Pancreas (tissue), 10 donors: ENCODE results near the gene FAM181A. TPM values are rescaled to one million over a fixed set of nuclear protein-coding genes. Genes with fewer than 3 reads are reported as not detected.

Source experiments
- ATAC-seq, 4 donors: fragments of 200-7000 bp; cut with Tn5 transposase; one replicate each; pipeline versions ENCODE4 v1.8.0 to v1.9.1; 2020; ENCODE audit warnings: mild to moderate bottlenecking in 4 of 4, moderate library complexity in 4 of 4
- DNase-seq, 6 donors: peaks; one replicate each; pipeline ENCODE4 v3.0.0-alpha.2; 2020
- FAIRE-seq: peaks from 2 replicates; lab custom pipeline; 2012; peaks lifted over from hg19 to GRCh38; lab: Jason Lieb, UNC
- H3K27ac ChIP-seq, 4 donors: fragments of 200-600 bp; sonication (generic); 1 replicate in 3 of 4; 2 replicates in 1 of 4; pipeline versions ENCODE4 v1.5.0 to v1.8.0; 2020
- H3K27me3 ChIP-seq, 4 donors: fragments of 200-600 bp; one replicate each; pipeline ENCODE4 v1.8.0; 2021
- H3K36me3 ChIP-seq, 3 donors: fragments of 200-600 bp; sonication (generic) in 1 of 3; one replicate each; pipeline versions ENCODE4 v1.5.0 to v1.8.0; 2020 to 2021
- H3K4me1 ChIP-seq, 3 donors: fragments of 200-600 bp; one replicate each; pipeline ENCODE4 v1.8.0; 2021
- H3K4me3 ChIP-seq, 4 donors: fragments of 200-600 bp; sonication (generic) in 2 of 4; one replicate each; pipeline versions ENCODE4 v1.5.0 to v1.8.0; 2020 to 2021
- H3K9me3 ChIP-seq, 4 donors: fragments of 200-600 bp; one replicate each; pipeline ENCODE4 v1.8.0; 2021
- WGBS, 2 donors: extraction: QIAGEN DNeasy Blood & Tissue Kit; methylation state at CpG; one replicate each; pipeline ENCODE4 v1.1.7; 2013; 5-methylcytosine and 5-hydroxymethylcytosine counted together
- intact Hi-C, 3 donors: fragments of 100-400 bp; cut with DNase I; formaldehyde crosslinking; loops; one replicate each; pipeline versions ENCODE4 v1.11.1 to v1.14.2; 2022
- polyA plus RNA-seq, 2 donors: library from polyadenylated mRNA; stranded (reverse); fragments of 200-250 nt; gene quantifications; one replicate each; pipeline ENCODE4 v1.2.3, GENCODE V29; 2013
- total RNA-seq, 6 donors: library from RNA; stranded (reverse); fragmentation: NEBNext Ultra II Directional in 4 of 6; extraction: Animal tissue kit (Norgen Biotek cat#: 25700) in 4 of 6; gene quantifications; one replicate each; pipeline versions ENCODE4 v1.2.1 to v1.2.4, GENCODE V29; 2021 to 2023
- TF ChIP-seq, protein P1 (sequence below), 4 donors: fragments of 200-600 bp; sonication (generic) in 3 of 4; IDR thresholded peaks; one replicate each; pipeline versions ENCODE4 v1.5.0 to v1.8.0; 2021; ENCODE audit warnings: antibody characterized with exemption in 4 of 4
- donor health status: healthy with polysubstance abuse.
- donor health status: DM: no; HTN: no; CAD: no; lungs with moderate emphysema.
- donor health status: DM: no; HTN: no; CAD: no.
- donor health status: control.
- donor health status: control.
- donor health status: Bipolar disorder and iron deficiency.
- donor health status: DM: yes; HTN: yes; CAD: no.
- donor health status: DM: no; HTN: no; CAD: no.
- donor health status: DM: no; HTN: no; CAD: no.
- donor health status: DM: yes; HTN: yes; CAD: no.

Gene FAM181A
- total and polyA plus RNA-seq, 8 donors, result not detected

DNA sequence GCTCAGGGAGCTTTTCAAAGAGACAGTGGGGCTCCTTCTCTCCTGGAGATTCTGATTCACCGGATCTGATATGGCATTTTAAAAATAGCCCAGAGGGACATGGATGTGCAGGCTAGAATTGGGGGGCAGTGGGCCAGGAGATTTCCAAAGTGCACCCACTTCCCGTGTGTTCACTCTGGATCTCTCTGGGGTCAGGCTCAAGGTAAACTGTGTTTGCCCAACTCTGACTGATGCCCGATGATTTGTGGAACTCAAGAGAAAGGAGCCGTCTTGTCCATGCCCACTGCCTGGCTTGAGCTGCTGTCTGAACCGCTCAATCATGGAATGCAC is 17.9 kb downstream of the FAM181A start:
- Histone ChIP-seq H3K27me3 (no peaks in the 10 kb centered on the region), H3K36me3 (no peaks in the 10 kb centered on the region), H3K27ac (no peak overlapping the region), H3K4me1 (peaks cover 17 to 32% (median 23%) of the 10 kb centered on the region in 3 donors), H3K9me3 (no peaks in the 10 kb centered on the region), H3K4me3 (no peak overlapping the region)
- FAIRE-seq, result no peak
- 82 to 83% methylated on average over 5 of the region's 5 CpGs for WGBS, 2 donors
- ATAC-seq, result no peak
- no peak for DNase-seq
- TF ChIP-seq, protein P1, sequence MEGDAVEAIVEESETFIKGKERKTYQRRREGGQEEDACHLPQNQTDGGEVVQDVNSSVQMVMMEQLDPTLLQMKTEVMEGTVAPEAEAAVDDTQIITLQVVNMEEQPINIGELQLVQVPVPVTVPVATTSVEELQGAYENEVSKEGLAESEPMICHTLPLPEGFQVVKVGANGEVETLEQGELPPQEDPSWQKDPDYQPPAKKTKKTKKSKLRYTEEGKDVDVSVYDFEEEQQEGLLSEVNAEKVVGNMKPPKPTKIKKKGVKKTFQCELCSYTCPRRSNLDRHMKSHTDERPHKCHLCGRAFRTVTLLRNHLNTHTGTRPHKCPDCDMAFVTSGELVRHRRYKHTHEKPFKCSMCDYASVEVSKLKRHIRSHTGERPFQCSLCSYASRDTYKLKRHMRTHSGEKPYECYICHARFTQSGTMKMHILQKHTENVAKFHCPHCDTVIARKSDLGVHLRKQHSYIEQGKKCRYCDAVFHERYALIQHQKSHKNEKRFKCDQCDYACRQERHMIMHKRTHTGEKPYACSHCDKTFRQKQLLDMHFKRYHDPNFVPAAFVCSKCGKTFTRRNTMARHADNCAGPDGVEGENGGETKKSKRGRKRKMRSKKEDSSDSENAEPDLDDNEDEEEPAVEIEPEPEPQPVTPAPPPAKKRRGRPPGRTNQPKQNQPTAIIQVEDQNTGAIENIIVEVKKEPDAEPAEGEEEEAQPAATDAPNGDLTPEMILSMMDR (IDR thresholded peaks at IDR 0.05), result no peak
- intact Hi-C loops, result no loop called here

DNA sequence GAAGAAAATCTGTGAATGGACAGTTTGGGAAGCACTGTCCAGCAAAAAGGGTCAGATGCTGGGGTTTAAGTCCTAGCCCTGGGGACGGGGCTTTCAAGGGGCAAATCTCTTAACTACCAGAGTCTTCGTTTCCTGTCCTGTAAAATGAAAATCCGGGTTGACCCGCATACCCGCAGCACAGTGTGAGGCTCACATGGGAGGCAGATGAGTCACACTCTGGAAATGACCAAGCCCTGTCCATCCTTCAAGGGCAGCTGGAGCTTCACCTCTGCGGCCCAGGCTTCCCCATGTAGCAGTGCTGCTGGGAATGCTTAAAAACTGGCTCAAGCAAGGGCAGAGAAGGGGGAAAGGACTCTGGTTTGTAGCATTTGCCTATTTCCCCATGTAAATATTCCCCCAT is 19.0 kb downstream of the FAM181A start:
- intact Hi-C loops, result no loop called here
- ATAC-seq (no peak), FAIRE-seq (no peak), DNase-seq (no peak)
- Histone ChIP-seq H3K9me3 (no peaks in the 10 kb centered on the region), H3K27me3 (no peaks in the 10 kb centered on the region), H3K4me1 (peaks cover 13 to 23% (median 15%) of the 10 kb centered on the region in 3 donors), H3K27ac (peak overlapping the region in 1 of 4 donors; percentile 29), H3K4me3 (no peak overlapping the region), H3K36me3 (no peaks in the 10 kb centered on the region)
- WGBS, 2 donors, result 79 to 87% methylated on average over 6 of the region's 6 CpGs
- TF ChIP-seq, protein P1 (IDR thresholded peaks at IDR 0.05), result no peak

DNA sequence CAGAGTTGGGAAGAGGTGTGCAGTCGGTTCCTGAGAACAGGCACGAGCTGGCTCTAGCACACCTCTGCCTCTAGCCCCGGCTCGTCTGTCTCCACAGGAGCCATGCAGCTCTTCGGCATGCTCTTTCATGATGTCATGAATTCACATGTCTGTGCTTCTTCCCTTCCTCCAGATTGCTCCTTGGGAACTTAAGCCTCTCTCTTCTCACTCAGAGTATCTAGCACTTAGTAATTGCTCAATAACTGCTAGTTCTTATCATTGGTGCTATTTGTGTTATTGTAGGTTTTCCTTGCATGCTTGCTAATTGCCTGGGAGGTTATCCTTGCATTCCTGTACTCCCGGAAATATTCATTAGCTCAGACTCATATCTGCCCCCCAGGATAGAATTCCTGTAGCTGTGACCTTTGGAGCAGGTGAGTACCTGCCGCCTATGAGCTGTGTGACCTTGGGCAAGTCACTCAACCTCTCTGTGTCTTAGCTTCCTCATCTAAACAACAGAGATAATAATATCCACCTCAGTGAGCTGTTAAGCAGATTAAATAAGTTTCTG is 19.5 kb downstream of the FAM181A start:
- DNase-seq (no peak), FAIRE-seq (no peak), ATAC-seq (peak in 1 of 4 donors; percentile 19)
- no peaks in the 10 kb centered on the region for H3K27me3 ChIP-seq
- H3K4me3 ChIP-seq, result no peak overlapping the region
- whole genome bisulfite sequencing, 2 donors, result 57 to 63% methylated on average over 7 of the region's 7 CpGs
- H3K9me3 ChIP-seq, result no peaks in the 10 kb centered on the region
- peak overlapping the region in 1 of 4 donors; percentile 29 for H3K27ac ChIP-seq
- intact Hi-C loops, result no loop called here
- peaks cover 10 to 20% (median 12%) of the 10 kb centered on the region in 3 donors for H3K4me1 ChIP-seq
- TF ChIP-seq, protein P1 (IDR thresholded peaks at IDR 0.05), result no peak
- H3K36me3 ChIP-seq, result no peaks in the 10 kb centered on the region

DNA sequence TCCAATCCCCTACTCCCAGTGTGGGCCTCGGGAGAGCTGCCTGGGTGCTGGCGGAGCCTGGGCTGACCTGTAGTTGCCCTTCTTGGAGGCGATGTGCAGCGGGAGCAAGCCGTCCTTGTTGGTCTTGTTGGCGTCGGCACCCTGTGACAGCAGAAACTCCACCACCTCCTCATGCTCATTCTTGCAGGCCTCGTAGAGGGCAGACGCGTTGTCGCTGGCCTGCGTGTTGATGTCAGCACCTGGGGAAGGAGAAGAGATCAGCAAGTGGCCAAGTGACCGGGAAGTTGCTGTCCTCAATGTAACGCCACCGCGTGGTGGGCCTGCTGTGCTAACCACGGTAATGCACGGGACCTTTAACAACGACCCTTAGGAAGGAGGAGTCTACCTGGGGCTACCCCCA is 20.1 kb downstream of the FAM181A start:
- intact Hi-C loops, result no loop called here
- H3K27ac ChIP-seq, result no peak overlapping the region
- 87 to 90% methylated on average over 19 of the region's 19 CpGs for WGBS, 2 donors
- no peak overlapping the region for H3K4me3 ChIP-seq
- H3K9me3 ChIP-seq, result no peaks in the 10 kb centered on the region
- ATAC-seq (no peak), FAIRE-seq (no peak), DNase-seq (peak in 1 of 6 donors; percentile 11)
- no peaks in the 10 kb centered on the region for H3K27me3 ChIP-seq
- peaks cover 3 to 13% (median 5%) of the 10 kb centered on the region in 3 donors for H3K4me1 ChIP-seq
- TF ChIP-seq, protein P1 (IDR thresholded peaks at IDR 0.05), result no peak
- H3K36me3 ChIP-seq, result no peaks in the 10 kb centered on the region

DNA sequence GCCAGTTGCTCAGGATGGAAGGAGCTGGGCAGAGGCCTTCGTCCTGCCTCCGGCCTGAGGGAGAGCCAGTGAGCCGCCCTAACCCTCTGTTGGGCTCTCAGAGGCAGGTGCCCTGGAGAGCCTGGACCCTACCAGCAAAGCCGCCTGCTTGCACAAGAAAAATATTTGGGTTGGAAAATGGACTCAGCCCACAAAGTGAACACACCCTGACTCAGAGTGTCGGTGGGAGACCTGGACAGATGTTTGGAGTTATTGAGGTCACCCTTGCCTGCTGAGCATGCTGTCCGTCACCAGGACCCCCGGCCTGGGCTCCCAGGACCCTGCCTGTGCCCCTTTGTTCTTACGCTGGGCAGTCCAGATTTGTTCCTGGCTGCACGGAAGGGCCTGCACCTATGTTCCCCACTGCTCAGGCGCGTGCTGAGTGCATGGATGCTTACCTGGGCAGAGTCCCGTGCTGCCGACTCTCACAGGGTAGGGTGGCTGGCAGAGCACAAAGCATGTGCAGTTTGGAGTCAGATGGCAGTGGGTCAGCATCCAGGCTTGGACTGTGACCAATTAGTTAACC is 22.4 kb downstream of the FAM181A start:
- Histone ChIP-seq H3K4me1 (peaks cover 0 to 3% (median 0%) of the 10 kb centered on the region in 3 donors), H3K27ac (no peak overlapping the region), H3K36me3 (no peaks in the 10 kb centered on the region), H3K9me3 (no peaks in the 10 kb centered on the region), H3K27me3 (no peaks in the 10 kb centered on the region), H3K4me3 (no peak overlapping the region)
- intact Hi-C loops, result no loop called here
- WGBS, 2 donors, result 87 to 94% methylated on average over 13 of the region's 13 CpGs
- TF ChIP-seq, protein P1 (IDR thresholded peaks at IDR 0.05), result no peak
- peak in 1 of 6 donors; percentile 10 for DNase-seq
- no peak for FAIRE-seq
- ATAC-seq, result no peak
